HepG2 (cell line): ENCODE data around the gene STAG3. TPM values are rescaled to one million over a fixed set of nuclear protein-coding genes. Genes with fewer than 3 reads are reported as not detected.

Experiments
- CHD4 ChIP-seq: fragments of 200-600 bp; sonication (generic); IDR thresholded peaks from 2 replicates; pipeline ENCODE4 v1.7.0; 2017; ENCODE audit warnings: mild to moderate bottlenecking, low read length, borderline replicate concordance
- SIX4 ChIP-seq: sonication (generic); formaldehyde crosslinking; IDR thresholded peaks from 2 replicates; pipeline ENCODE4 v1.4.0; 2020; ENCODE audit warnings: missing genetic modification reagents
- ZFP90 ChIP-seq: sonication (generic); formaldehyde crosslinking; IDR thresholded peaks from 2 replicates; pipeline ENCODE4 v1.8.0; 2022; ENCODE audit warnings: missing genetic modification reagents, mild to moderate bottlenecking, inconsistent platforms, borderline replicate concordance
- ZNF660 ChIP-seq: sonication (generic); formaldehyde crosslinking; IDR thresholded peaks from 2 replicates; pipeline ENCODE4 v1.5.1; 2020; ENCODE audit warnings: mild to moderate bottlenecking, low read depth, missing genetic modification reagents, borderline replicate concordance
- polyA plus RNA-seq, 8 experiments: library from polyadenylated mRNA; depleted of rRNA in 3 of 8; stranded (reverse) in 7 of 8; unstranded in 1 of 8; fragments of >200 nt; fragmentation: Illumina TruSeq in 4 of 8; extraction: Trizol in 4 of 8; gene quantifications; 2 replicates each; pipeline versions ENCODE4 v1.2.1 to v1.2.3, GENCODE V29; 2011 to 2016; ENCODE audit warnings: low read depth in 4 of 8, missing spikeins in 1 of 8, mixed read lengths in 1 of 8; ENCODE audit not compliant: insufficient read depth in 1 of 8
- total RNA-seq, 5 experiments: library from RNA; depleted of rRNA; stranded (reverse); fragments of >200 nt; fragmentation: Illumina TruSeq; extraction: Trizol; gene quantifications; 2 replicates each; pipeline ENCODE4 v1.2.3, GENCODE V29; 2016; ENCODE audit warnings: low read depth in 1 of 5
- TF ChIP-seq, protein P1 (sequence below), 2 experiments: fragments of 450-650 bp in 1 of 2; sonication (generic) in 1 of 2; formaldehyde crosslinking in 1 of 2; IDR thresholded peaks; 2 replicates each; pipeline versions ENCODE4 v1.6.1 to v1.8.0; 2016 to 2022; ENCODE audit warnings: antibody characterized with exemption in 1 of 2, mild to moderate bottlenecking in 1 of 2, missing genetic modification reagents in 1 of 2
- TF ChIP-seq, protein P2 (sequence below): sonication (generic); formaldehyde crosslinking; IDR thresholded peaks from 2 replicates; pipeline ENCODE4 v1.9.0; 2021; ENCODE audit warnings: mild to moderate bottlenecking, missing genetic modification reagents

Gene STAG3
- total and polyA plus RNA-seq, 2 of the 13 experiments (the other 11 are each of a cell fraction or from before 2014, with no cell fraction given) = 0.09 to 0.33 TPM

DNA sequence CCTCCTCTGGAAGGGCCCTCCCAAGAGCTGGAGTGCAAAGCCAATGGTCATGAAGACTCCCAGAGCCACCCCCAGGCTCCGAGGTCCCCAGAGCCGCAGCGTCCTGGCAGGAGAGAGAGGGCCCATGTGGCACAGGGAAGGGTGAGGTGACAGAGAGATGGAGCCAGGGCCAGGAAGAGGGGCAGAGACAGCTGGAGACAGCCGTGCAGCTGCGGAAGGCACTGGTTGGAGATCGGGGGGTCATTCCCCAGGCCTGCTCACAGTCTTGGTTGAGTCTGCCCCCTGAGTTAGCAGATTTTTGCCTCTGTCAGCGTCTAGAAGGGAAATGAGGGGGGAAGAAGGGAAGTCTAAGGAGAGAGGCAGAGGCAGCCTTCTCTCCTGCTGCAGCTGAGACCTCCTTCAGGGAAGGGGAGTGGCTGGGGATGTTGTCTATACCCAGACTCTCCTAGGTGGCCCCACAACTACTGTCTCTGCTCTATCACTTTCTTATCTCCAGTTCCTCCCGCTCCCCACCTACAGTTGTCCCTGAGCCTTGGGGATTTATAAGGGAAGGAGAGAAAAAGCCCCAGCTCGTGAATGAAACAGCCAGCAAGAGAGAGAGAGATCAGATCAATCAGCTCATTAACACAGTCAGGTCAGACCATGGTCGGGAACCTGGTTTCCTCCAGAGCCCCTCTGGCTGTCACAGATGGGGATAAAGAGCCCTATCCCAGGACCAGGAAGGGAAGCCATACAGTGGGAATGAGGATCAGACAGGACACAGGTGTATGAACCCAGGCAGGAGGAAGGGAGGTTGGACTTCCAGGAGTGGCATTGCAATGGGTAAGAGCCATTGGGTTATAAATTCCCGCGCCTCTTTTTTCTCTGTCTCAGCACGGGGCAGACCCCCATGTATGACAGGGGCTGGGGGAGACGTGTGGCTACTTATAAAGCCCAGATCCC lies 10.5 kb upstream of the STAG3 start (continued):
- TF ChIP-seq, protein P1, sequence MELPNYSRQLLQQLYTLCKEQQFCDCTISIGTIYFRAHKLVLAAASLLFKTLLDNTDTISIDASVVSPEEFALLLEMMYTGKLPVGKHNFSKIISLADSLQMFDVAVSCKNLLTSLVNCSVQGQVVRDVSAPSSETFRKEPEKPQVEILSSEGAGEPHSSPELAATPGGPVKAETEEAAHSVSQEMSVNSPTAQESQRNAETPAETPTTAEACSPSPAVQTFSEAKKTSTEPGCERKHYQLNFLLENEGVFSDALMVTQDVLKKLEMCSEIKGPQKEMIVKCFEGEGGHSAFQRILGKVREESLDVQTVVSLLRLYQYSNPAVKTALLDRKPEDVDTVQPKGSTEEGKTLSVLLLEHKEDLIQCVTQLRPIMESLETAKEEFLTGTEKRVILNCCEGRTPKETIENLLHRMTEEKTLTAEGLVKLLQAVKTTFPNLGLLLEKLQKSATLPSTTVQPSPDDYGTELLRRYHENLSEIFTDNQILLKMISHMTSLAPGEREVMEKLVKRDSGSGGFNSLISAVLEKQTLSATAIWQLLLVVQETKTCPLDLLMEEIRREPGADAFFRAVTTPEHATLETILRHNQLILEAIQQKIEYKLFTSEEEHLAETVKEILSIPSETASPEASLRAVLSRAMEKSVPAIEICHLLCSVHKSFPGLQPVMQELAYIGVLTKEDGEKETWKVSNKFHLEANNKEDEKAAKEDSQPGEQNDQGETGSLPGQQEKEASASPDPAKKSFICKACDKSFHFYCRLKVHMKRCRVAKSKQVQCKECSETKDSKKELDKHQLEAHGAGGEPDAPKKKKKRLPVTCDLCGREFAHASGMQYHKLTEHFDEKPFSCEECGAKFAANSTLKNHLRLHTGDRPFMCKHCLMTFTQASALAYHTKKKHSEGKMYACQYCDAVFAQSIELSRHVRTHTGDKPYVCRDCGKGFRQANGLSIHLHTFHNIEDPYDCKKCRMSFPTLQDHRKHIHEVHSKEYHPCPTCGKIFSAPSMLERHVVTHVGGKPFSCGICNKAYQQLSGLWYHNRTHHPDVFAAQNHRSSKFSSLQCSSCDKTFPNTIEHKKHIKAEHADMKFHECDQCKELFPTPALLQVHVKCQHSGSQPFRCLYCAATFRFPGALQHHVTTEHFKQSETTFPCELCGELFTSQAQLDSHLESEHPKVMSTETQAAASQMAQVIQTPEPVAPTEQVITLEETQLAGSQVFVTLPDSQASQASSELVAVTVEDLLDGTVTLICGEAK (IDR thresholded peaks at IDR 0.05) = no peak
- TF ChIP-seq, protein P1 (CRISPR knock-in tag; IDR thresholded peaks at IDR 0.05) = no peak
- TF ChIP-seq ZNF660 (CRISPR knock-in tag) = no peak
- TF ChIP-seq, protein P2, sequence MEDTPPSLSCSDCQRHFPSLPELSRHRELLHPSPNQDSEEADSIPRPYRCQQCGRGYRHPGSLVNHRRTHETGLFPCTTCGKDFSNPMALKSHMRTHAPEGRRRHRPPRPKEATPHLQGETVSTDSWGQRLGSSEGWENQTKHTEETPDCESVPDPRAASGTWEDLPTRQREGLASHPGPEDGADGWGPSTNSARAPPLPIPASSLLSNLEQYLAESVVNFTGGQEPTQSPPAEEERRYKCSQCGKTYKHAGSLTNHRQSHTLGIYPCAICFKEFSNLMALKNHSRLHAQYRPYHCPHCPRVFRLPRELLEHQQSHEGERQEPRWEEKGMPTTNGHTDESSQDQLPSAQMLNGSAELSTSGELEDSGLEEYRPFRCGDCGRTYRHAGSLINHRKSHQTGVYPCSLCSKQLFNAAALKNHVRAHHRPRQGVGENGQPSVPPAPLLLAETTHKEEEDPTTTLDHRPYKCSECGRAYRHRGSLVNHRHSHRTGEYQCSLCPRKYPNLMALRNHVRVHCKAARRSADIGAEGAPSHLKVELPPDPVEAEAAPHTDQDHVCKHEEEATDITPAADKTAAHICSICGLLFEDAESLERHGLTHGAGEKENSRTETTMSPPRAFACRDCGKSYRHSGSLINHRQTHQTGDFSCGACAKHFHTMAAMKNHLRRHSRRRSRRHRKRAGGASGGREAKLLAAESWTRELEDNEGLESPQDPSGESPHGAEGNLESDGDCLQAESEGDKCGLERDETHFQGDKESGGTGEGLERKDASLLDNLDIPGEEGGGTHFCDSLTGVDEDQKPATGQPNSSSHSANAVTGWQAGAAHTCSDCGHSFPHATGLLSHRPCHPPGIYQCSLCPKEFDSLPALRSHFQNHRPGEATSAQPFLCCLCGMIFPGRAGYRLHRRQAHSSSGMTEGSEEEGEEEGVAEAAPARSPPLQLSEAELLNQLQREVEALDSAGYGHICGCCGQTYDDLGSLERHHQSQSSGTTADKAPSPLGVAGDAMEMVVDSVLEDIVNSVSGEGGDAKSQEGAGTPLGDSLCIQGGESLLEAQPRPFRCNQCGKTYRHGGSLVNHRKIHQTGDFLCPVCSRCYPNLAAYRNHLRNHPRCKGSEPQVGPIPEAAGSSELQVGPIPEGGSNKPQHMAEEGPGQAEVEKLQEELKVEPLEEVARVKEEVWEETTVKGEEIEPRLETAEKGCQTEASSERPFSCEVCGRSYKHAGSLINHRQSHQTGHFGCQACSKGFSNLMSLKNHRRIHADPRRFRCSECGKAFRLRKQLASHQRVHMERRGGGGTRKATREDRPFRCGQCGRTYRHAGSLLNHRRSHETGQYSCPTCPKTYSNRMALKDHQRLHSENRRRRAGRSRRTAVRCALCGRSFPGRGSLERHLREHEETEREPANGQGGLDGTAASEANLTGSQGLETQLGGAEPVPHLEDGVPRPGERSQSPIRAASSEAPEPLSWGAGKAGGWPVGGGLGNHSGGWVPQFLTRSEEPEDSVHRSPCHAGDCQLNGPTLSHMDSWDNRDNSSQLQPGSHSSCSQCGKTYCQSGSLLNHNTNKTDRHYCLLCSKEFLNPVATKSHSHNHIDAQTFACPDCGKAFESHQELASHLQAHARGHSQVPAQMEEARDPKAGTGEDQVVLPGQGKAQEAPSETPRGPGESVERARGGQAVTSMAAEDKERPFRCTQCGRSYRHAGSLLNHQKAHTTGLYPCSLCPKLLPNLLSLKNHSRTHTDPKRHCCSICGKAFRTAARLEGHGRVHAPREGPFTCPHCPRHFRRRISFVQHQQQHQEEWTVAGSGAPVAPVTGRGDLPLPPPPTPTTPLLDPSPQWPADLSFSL (CRISPR knock-in tag) = no peak
- no peak for TF ChIP-seq ZFP90 (CRISPR knock-in tag)
- no peak for TF ChIP-seq CHD4
- no peak for TF ChIP-seq SIX4 (CRISPR knock-in tag)
